ENCODE data around the gene GRK5.

The GRK5 gene

GRCh38 chr10:119312241-119312640 is 104.9 kb downstream of the GRK5 start:
- H3K18ac ChIP-seq (ENCODE audit: low read length): no peak overlapping the region
- no peak overlapping the region for H2AFZ ChIP-seq (ENCODE audit: insufficient read depth, low read length, poor library complexity)
- H3K23ac ChIP-seq (ENCODE audit: low read length): no peak overlapping the region
- DNase-seq: no peak
- H3K9ac ChIP-seq (ENCODE audit: low read length): no peak overlapping the region
- H4K91ac ChIP-seq (ENCODE audit: low read depth, low read length): no peak overlapping the region
- no peak overlapping the region for H2AK5ac ChIP-seq (ENCODE audit: low read length)
- H3K14ac ChIP-seq (ENCODE audit: low read length): no peak overlapping the region
- H3K27ac ChIP-seq (ENCODE audit: low read depth, low read length): no peak overlapping the region
- no peak overlapping the region for H4K12ac ChIP-seq (ENCODE audit: low read depth, low read length)
- no peak overlapping the region for H2BK5ac ChIP-seq (ENCODE audit: low read depth, low read length, poor library complexity)
- peaks cover 17% of the 10 kb centered on the region for H3K79me1 ChIP-seq (ENCODE audit: low read length)
- no peaks in the 10 kb centered on the region for H3K79me2 ChIP-seq (ENCODE audit: control insufficient read depth, insufficient read depth, low read length, poor library complexity)
- no peaks in the 10 kb centered on the region for H3K36me3 ChIP-seq (ENCODE audit: control insufficient read depth in 1 of 2, insufficient read depth in 2 of 2, low read length in 2 of 2)
- no peak overlapping the region for H2BK12ac ChIP-seq (ENCODE audit: low read length)
- H3K4me1 ChIP-seq (ENCODE audit: control insufficient read depth in 1 of 2, insufficient read depth in 2 of 2, low read length in 2 of 2): peaks cover 23% of the 10 kb centered on the region in 2 experiments
- WGBS (ENCODE audit: extremely low coverage, insufficient coverage, insufficient read length): no CpG with 5 or more reads among the region's 5 CpGs
- H4K8ac ChIP-seq (ENCODE audit: low read depth, low read length): no peak overlapping the region
- H2BK120ac ChIP-seq (ENCODE audit: insufficient read depth, low read length, poor library complexity): no peak overlapping the region
- peaks cover 5% of the 10 kb centered on the region for H3K9me3 ChIP-seq (ENCODE audit: insufficient read depth, low read depth, low read length)
- no peaks in the 10 kb centered on the region for H3K27me3 ChIP-seq (ENCODE audit: insufficient read depth, low read length)
- no peak overlapping the region for H3K4ac ChIP-seq (ENCODE audit: low read depth, low read length)
- H3K4me2 ChIP-seq (ENCODE audit: low read length): no peak overlapping the region
- no peak overlapping the region for H3K4me3 ChIP-seq (ENCODE audit: low read depth, low read length)

- H4K91ac ChIP-seq (ENCODE audit: low read depth, low read length): no peak overlapping the region
- no peak overlapping the region for H4K8ac ChIP-seq (ENCODE audit: low read depth, low read length)
- H2AK5ac ChIP-seq (ENCODE audit: low read length): no peak overlapping the region
- no peak for DNase-seq
- no peak overlapping the region for H4K12ac ChIP-seq (ENCODE audit: low read depth, low read length)
- H2BK5ac ChIP-seq (ENCODE audit: low read depth, low read length, poor library complexity): no peak overlapping the region
- no CpG with 5 or more reads among the region's 1 CpG for WGBS (ENCODE audit: extremely low coverage, insufficient coverage, insufficient read length)
- H2BK12ac ChIP-seq (ENCODE audit: low read length): no peak overlapping the region
- H3K4me3 ChIP-seq (ENCODE audit: low read depth, low read length): peak overlapping the region; percentile 39
- peaks cover 28 to 30% of the 10 kb centered on the region in 2 experiments for H3K4me1 ChIP-seq (ENCODE audit: control insufficient read depth in 1 of 2, insufficient read depth in 2 of 2, low read length in 2 of 2)
- no peak overlapping the region for H3K14ac ChIP-seq (ENCODE audit: low read length)
- no peak overlapping the region for H3K4ac ChIP-seq (ENCODE audit: low read depth, low read length)
- H3K27me3 ChIP-seq (ENCODE audit: insufficient read depth, low read length): no peaks in the 10 kb centered on the region
- H3K18ac ChIP-seq (ENCODE audit: low read length): no peak overlapping the region
- no peak overlapping the region for H3K9ac ChIP-seq (ENCODE audit: low read length)
- no peak overlapping the region for H2AFZ ChIP-seq (ENCODE audit: insufficient read depth, low read length, poor library complexity)
- H3K4me2 ChIP-seq (ENCODE audit: low read length): no peak overlapping the region
- no peak overlapping the region for H3K27ac ChIP-seq (ENCODE audit: low read depth, low read length)
- no peak overlapping the region for H3K23ac ChIP-seq (ENCODE audit: low read length)
- no peak overlapping the region for H2BK120ac ChIP-seq (ENCODE audit: insufficient read depth, low read length, poor library complexity)
- no peaks in the 10 kb centered on the region for H3K36me3 ChIP-seq (ENCODE audit: control insufficient read depth in 1 of 2, insufficient read depth in 2 of 2, low read length in 2 of 2)
- no peaks in the 10 kb centered on the region for H3K79me2 ChIP-seq (ENCODE audit: control insufficient read depth, insufficient read depth, low read length, poor library complexity)
- H3K79me1 ChIP-seq (ENCODE audit: low read length): peaks cover 22% of the 10 kb centered on the region
- peaks cover 5% of the 10 kb centered on the region for H3K9me3 ChIP-seq (ENCODE audit: insufficient read depth, low read depth, low read length)
Measured at GRCh38 chr10:119313024-119313423, 105.7 kb downstream of the GRK5 start.

- H2AFZ ChIP-seq (ENCODE audit: insufficient read depth, low read length, poor library complexity): no peak overlapping the region
- no peak overlapping the region for H3K14ac ChIP-seq (ENCODE audit: low read length)
- H3K4me3 ChIP-seq (ENCODE audit: low read depth, low read length): no peak overlapping the region
- no peak overlapping the region for H3K4me2 ChIP-seq (ENCODE audit: low read length)
- no peak overlapping the region for H2BK120ac ChIP-seq (ENCODE audit: insufficient read depth, low read length, poor library complexity)
- no peak overlapping the region for H4K91ac ChIP-seq (ENCODE audit: low read depth, low read length)
- H3K27ac ChIP-seq (ENCODE audit: low read depth, low read length): no peak overlapping the region
- H3K27me3 ChIP-seq (ENCODE audit: insufficient read depth, low read length): no peaks in the 10 kb centered on the region
- H4K8ac ChIP-seq (ENCODE audit: low read depth, low read length): no peak overlapping the region
- peak overlapping the region; percentile 17 for H2AK5ac ChIP-seq (ENCODE audit: low read length)
- no peak overlapping the region for H2BK5ac ChIP-seq (ENCODE audit: low read depth, low read length, poor library complexity)
- WGBS (ENCODE audit: extremely low coverage, insufficient coverage, insufficient read length): no CpG with 5 or more reads among the region's 7 CpGs
- H3K18ac ChIP-seq (ENCODE audit: low read length): no peak overlapping the region
- H3K4ac ChIP-seq (ENCODE audit: low read depth, low read length): no peak overlapping the region
- no peak overlapping the region for H2BK12ac ChIP-seq (ENCODE audit: low read length)
- H3K23ac ChIP-seq (ENCODE audit: low read length): no peak overlapping the region
- no peaks in the 10 kb centered on the region for H3K79me2 ChIP-seq (ENCODE audit: control insufficient read depth, insufficient read depth, low read length, poor library complexity)
- H3K79me1 ChIP-seq (ENCODE audit: low read length): peaks cover 22% of the 10 kb centered on the region
- H3K36me3 ChIP-seq (ENCODE audit: control insufficient read depth in 1 of 2, insufficient read depth in 2 of 2, low read length in 2 of 2): no peaks in the 10 kb centered on the region
- no peak overlapping the region for H4K12ac ChIP-seq (ENCODE audit: low read depth, low read length)
- H3K9ac ChIP-seq (ENCODE audit: low read length): no peak overlapping the region
- peaks cover 5% of the 10 kb centered on the region for H3K9me3 ChIP-seq (ENCODE audit: insufficient read depth, low read depth, low read length)
- no peak for DNase-seq
- peaks cover 30 to 31% of the 10 kb centered on the region in 2 experiments for H3K4me1 ChIP-seq (ENCODE audit: control insufficient read depth in 1 of 2, insufficient read depth in 2 of 2, low read length in 2 of 2)
Measured at GRCh38 chr10:119313644-119314043, 106.3 kb downstream of the GRK5 start.

- Histone ChIP-seq H4K91ac (ENCODE audit: low read depth, low read length) (no peak overlapping the region), H2AFZ (ENCODE audit: insufficient read depth, low read length, poor library complexity) (no peak overlapping the region), H3K23ac (ENCODE audit: low read length) (no peak overlapping the region), H3K9me3 (ENCODE audit: insufficient read depth, low read depth, low read length) (peaks cover 5% of the 10 kb centered on the region), H3K27me3 (ENCODE audit: insufficient read depth, low read length) (no peaks in the 10 kb centered on the region), H3K79me2 (ENCODE audit: control insufficient read depth, insufficient read depth, low read length, poor library complexity) (no peaks in the 10 kb centered on the region), H4K8ac (ENCODE audit: low read depth, low read length) (no peak overlapping the region), H3K79me1 (ENCODE audit: low read length) (peaks cover 22% of the 10 kb centered on the region), H3K4ac (ENCODE audit: low read depth, low read length) (no peak overlapping the region), H3K27ac (ENCODE audit: low read depth, low read length) (no peak overlapping the region), H4K12ac (ENCODE audit: low read depth, low read length) (no peak overlapping the region), H3K4me1 (ENCODE audit: control insufficient read depth in 1 of 2, insufficient read depth in 2 of 2, low read length in 2 of 2) (peaks cover 30 to 31% of the 10 kb centered on the region in 2 experiments), H3K4me3 (ENCODE audit: low read depth, low read length) (no peak overlapping the region), H2BK5ac (ENCODE audit: low read depth, low read length, poor library complexity) (no peak overlapping the region), H2BK12ac (ENCODE audit: low read length) (no peak overlapping the region), H2BK120ac (ENCODE audit: insufficient read depth, low read length, poor library complexity) (no peak overlapping the region), H2AK5ac (ENCODE audit: low read length) (peak overlapping the region; percentile 17), H3K9ac (ENCODE audit: low read length) (no peak overlapping the region), H3K18ac (ENCODE audit: low read length) (no peak overlapping the region), H3K4me2 (ENCODE audit: low read length) (no peak overlapping the region), H3K14ac (ENCODE audit: low read length) (no peak overlapping the region), H3K36me3 (ENCODE audit: control insufficient read depth in 1 of 2, insufficient read depth in 2 of 2, low read length in 2 of 2) (no peaks in the 10 kb centered on the region)
- WGBS (ENCODE audit: extremely low coverage, insufficient coverage, insufficient read length): no CpG with 5 or more reads among the region's 11 CpGs
- no peak for DNase-seq
Measured at GRCh38 chr10:119314061-119314460, 106.7 kb downstream of the GRK5 start.
